GM12892 (cell line): ENCODE measurements around the gene SERINC3.

Experiments
- POLR2A ChIP-seq: IDR thresholded peaks from 2 replicates; pipeline ENCODE4 v1.6.1; 2011; ENCODE audit warnings: low read depth, low read length, control low read depth
- POLR2AphosphoS5 ChIP-seq: IDR thresholded peaks from 2 replicates; pipeline ENCODE4 v1.6.1; 2011; ENCODE audit warnings: low read depth, low read length, control low read depth
- TAF1 ChIP-seq: IDR thresholded peaks from 2 replicates; pipeline ENCODE4 v1.6.1; 2011; ENCODE audit warnings: low read depth, mild to moderate bottlenecking, control low read depth, low read length, borderline replicate concordance

- TF ChIP-seq POLR2A (no peak), TAF1 (no peak), POLR2AphosphoS5 (no peak)
These were observed 21.5 kb upstream of the SERINC3 start for GRCh38 chr20:44543358-44543757.
